ENCODE data around the gene CRAMP1. TPM values are rescaled to one million over a fixed set of nuclear protein-coding genes. Genes with fewer than 3 reads are reported as not detected.
"Not testable (repeated sequence)": the region's sequence is repeated elsewhere in the genome, so short reads cannot be mapped to it uniquely, and the experiment has no call there.

The CRAMP1 gene
- polyA plus RNA-seq, 1 of the 3 experiments (the other 2 are of a cell fraction): 9.5 TPM

GRCh38 chr16:1715220-1715619 is 103.1 kb downstream of the CRAMP1 start (continued):
- TF ChIP-seq USF1 (IDR thresholded peaks at IDR 0.05; ENCODE audit: borderline replicate concordance, low read depth): no peak

GRCh38 chr16:1718236-1718635 is 106.1 kb downstream of the CRAMP1 start:
- H3K4me3 ChIP-seq (ENCODE audit: low read depth in 2 of 2, low read length in 1 of 2); H3K4me2 ChIP-seq; H3K27me3 ChIP-seq (ENCODE audit: insufficient read depth); H3K36me3 ChIP-seq (replicated peaks in 1 of 2; ENCODE audit: control insufficient read depth in 1 of 2, insufficient read depth in 2 of 2, low read length in 1 of 2); H3K9ac ChIP-seq; CTCF ChIA-PET; POLR2A ChIA-PET; H3K9me3 ChIP-seq; H3K9me2 ChIP-seq; H3K27ac ChIP-seq (ENCODE audit: low read depth in 2 of 2, low read length in 1 of 2); DNase-seq; H2AFZ ChIP-seq (ENCODE audit: low read depth): not testable (repeated sequence)
- 76% methylated on average over 10 of the region's 10 CpGs for WGBS (ENCODE audit: low lambda C conversion rate)
- Histone ChIP-seq H3F3A (replicated peaks; ENCODE audit: insufficient read depth) (peaks cover 22% of the 10 kb centered on the region), H4K20me1 (ENCODE audit: insufficient read depth) (peaks cover 22% of the 10 kb centered on the region), H3K79me2 (ENCODE audit: insufficient read depth) (peaks cover 97% of the 10 kb centered on the region), H3K4me1 (ENCODE audit: control insufficient read depth in 1 of 2, insufficient read depth in 2 of 2, low read depth in 1 of 2, low read length in 1 of 2) (peaks cover 0 to 12% of the 10 kb centered on the region in 2 experiments; a peak in 3 of 4 replicates)

- H3K79me2 ChIP-seq (ENCODE audit: insufficient read depth): peaks cover 97% of the 10 kb centered on the region
- CTCF ChIA-PET: not testable (repeated sequence)
Observed at GRCh38 chr16:1719559-1720229, 107.5 kb downstream of the CRAMP1 start.

GRCh38 chr16:1721372-1721771 is 109.2 kb downstream of the CRAMP1 start:
- no peak overlapping the region for H2AFZ ChIP-seq (ENCODE audit: low read depth)
- no peaks in the 10 kb centered on the region for H3K36me3 ChIP-seq (replicated peaks in 1 of 2; ENCODE audit: control insufficient read depth in 1 of 2, insufficient read depth in 2 of 2, low read length in 1 of 2)
- POLR2A ChIA-PET: no interaction called here
- H3K27ac ChIP-seq (ENCODE audit: low read depth in 2 of 2, low read length in 1 of 2): peak overlapping the region in 1 of 2 experiments; percentile 89; a peak in 1 of 4 replicates
- H3K4me1 ChIP-seq (ENCODE audit: control insufficient read depth in 1 of 2, insufficient read depth in 2 of 2, low read depth in 1 of 2, low read length in 1 of 2): peaks cover 0 to 15% of the 10 kb centered on the region in 2 experiments; a peak in 3 of 4 replicates
- DNase-seq: no peak
- H3K27me3 ChIP-seq (ENCODE audit: insufficient read depth): no peaks in the 10 kb centered on the region
- H3K9me2 ChIP-seq: no peaks in the 10 kb centered on the region
- H3K4me3 ChIP-seq (ENCODE audit: low read depth in 2 of 2, low read length in 1 of 2): no peak overlapping the region
- peaks cover 93% of the 10 kb centered on the region for H3K79me2 ChIP-seq (ENCODE audit: insufficient read depth)
- H3F3A ChIP-seq (replicated peaks; ENCODE audit: insufficient read depth): peaks cover 22% of the 10 kb centered on the region
- peaks cover 5% of the 10 kb centered on the region for H4K20me1 ChIP-seq (ENCODE audit: insufficient read depth)
- no peaks in the 10 kb centered on the region for H3K9me3 ChIP-seq
- WGBS (ENCODE audit: low lambda C conversion rate): 90% methylated on average over 9 of the region's 9 CpGs
- TF ChIP-seq CTCF (IDR thresholded peaks at IDR 0.05) (no peak), RXRA (IDR thresholded peaks at IDR 0.05; ENCODE audit: borderline replicate concordance, low read depth) (no peak), SMC3 (IDR thresholded peaks at IDR 0.05; ENCODE audit: low read depth, low read length) (no peak)
- H3K4me2 ChIP-seq: peak overlapping the region; percentile 64; the same call in 1 of the 2 replicates
- CTCF ChIA-PET: no interaction called here
- no peak overlapping the region for H3K9ac ChIP-seq

More at GRCh38 chr16:1719559-1720229, 107.5 kb downstream of the CRAMP1 start:
- H3K9me2 ChIP-seq; DNase-seq; H3K9me3 ChIP-seq; POLR2A ChIA-PET; H2AFZ ChIP-seq (ENCODE audit: low read depth); H3K4me3 ChIP-seq (ENCODE audit: low read depth in 2 of 2, low read length in 1 of 2); H3K27ac ChIP-seq (ENCODE audit: low read depth in 2 of 2, low read length in 1 of 2); H3K4me2 ChIP-seq; H3K27me3 ChIP-seq (ENCODE audit: insufficient read depth); H3K9ac ChIP-seq; H3K36me3 ChIP-seq (replicated peaks in 1 of 2; ENCODE audit: control insufficient read depth in 1 of 2, insufficient read depth in 2 of 2, low read length in 1 of 2): not testable (repeated sequence)
- 91% methylated on average over 12 of the region's 12 CpGs for WGBS (ENCODE audit: low lambda C conversion rate)
- Histone ChIP-seq H4K20me1 (ENCODE audit: insufficient read depth) (peaks cover 13% of the 10 kb centered on the region), H3K4me1 (ENCODE audit: control insufficient read depth in 1 of 2, insufficient read depth in 2 of 2, low read depth in 1 of 2, low read length in 1 of 2) (peaks cover 0 to 15% of the 10 kb centered on the region in 2 experiments; a peak in 3 of 4 replicates), H3F3A (replicated peaks; ENCODE audit: insufficient read depth) (peaks cover 22% of the 10 kb centered on the region)

Data from SK-N-SH (cell line).